GM19397 (cell line): ENCODE measurements around the gene TRIM71.
"Not testable (repeated sequence)": the region's sequence is repeated elsewhere in the genome, so short reads cannot be mapped to it uniquely, and the experiment has no call there.

Experiments
- ATAC-seq: cut with Tn5 transposase; IDR thresholded peaks from one replicate; pipeline ENCODE4 v1.9.1; 2021; ENCODE audit warnings: mild to moderate bottlenecking, moderate library complexity; ENCODE audit not compliant: unreplicated experiment

TRIM71 gene

DNA sequence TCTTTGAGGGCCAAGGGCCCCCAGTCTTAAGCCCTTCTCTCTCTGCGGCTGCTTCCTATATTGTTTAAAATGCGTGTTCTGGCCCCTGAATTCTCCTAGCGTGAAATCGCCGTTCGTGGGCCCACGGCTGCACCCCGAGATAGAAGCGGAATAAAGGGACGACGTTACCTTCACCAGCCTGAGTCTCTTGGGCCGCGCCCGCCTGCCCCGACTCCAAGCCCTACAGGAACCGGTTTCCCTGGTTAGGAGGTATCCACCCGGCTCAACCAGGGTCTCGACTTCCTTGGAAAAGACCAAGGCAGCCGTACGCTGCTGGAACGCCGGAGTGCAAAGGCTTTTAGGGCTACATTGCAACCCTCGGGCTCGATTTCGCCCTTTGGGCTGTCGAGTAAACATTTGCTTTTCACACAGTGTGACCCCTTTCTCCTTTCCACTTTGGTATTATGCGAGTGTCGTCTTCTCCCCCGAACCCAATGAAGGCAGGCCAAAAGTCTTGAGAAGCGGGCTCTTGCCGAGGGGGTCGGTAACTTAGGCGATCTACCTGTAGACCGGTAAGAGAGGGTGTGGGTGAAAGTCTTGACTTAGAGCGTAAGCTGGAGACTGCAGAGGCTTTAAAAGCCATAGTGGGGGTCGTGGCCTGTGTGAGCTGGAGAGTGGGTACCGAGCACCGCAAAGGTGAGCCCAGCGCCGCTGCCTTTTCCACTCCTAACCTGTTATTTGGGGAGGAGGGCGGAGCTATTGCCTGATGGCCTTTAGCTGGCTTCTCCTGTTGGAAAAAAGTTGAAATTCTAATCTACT, 2.0 kb downstream of the TRIM71 start:
- no peak for ATAC-seq

DNA sequence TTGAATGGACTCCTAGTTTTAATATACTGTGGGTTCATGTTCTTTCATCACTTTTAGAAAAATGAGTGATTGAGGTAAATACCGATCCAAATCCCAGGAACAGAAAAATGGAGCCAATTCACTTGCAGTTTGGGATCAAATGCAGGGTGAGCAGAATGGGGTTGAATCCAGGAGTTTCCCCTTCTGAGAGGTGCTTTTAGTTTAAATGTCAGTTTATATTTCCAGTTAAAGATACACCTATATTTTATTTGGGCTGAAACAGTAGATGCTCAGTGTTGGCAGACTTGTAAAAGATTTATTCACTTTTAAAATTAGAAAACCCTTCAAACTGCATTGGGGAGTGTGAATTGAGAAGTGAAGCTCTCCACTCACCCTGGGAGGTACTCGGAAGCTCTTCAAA, 2.6 kb downstream of the TRIM71 start:
- no peak for ATAC-seq

DNA sequence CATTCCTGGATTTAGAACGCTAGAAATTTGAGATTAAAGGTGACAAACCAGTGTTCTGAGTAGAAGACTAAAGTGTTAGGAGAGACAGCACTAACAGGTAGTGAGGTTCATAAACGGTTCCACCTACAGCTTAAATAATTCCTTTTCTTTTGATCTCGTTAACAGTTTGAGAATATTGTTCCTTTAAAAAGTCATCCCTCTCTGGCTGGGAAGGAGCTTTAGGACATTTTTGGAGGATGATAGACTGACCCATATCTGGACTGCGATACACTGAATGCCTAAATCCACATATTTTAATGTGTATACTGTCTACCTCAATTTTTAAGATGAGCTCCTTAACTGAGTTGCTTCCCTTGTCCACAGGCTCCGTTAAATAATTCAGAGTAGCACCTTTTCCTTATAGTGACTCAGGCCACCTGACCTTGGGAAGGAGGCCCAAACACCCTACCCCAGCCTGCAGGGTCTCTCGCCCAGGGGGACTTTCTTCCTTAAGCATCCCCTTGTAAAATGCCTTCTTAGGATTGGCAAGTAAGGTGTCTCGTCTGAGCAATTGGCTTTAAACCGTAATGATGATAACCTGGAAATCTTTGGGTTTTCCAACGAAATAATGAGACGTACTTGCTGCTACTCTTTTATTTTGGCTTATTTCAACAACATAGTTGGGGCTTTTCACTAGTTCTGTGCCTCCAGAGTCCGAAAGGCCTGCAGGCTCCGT, 3.3 kb downstream of the TRIM71 start:
- no peak for ATAC-seq

DNA sequence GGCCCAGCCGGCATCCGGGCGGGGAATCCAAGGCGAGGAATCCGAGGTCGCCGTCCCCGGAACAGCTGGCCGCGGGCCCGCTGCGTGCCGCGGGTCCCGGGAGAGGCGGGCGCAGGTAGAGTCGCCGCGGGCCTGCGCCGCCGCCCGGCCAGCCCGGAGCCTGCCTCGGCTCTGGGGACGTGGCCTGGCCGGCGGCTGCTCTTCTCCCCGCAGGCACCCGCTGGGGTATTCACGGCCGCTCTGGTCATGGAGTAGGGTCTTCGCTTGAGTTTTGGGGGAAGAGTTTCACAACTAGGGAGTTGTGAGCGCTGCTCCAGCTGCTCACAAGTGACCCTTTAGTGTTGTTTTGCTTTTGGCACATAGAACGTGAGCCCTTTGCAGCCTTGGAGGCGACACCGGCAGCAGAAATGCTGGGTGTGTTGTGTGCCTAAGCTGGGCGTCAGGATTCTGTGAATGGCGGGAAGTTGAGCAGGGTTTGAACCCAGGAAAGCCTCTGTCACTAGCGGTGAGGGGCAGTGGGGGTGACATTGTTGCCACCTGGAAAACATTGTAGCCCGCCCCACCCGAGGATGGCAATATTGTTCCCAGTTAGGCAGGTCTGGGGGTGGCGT, 4.0 kb downstream of the TRIM71 start:
- ATAC-seq: no peak

DNA sequence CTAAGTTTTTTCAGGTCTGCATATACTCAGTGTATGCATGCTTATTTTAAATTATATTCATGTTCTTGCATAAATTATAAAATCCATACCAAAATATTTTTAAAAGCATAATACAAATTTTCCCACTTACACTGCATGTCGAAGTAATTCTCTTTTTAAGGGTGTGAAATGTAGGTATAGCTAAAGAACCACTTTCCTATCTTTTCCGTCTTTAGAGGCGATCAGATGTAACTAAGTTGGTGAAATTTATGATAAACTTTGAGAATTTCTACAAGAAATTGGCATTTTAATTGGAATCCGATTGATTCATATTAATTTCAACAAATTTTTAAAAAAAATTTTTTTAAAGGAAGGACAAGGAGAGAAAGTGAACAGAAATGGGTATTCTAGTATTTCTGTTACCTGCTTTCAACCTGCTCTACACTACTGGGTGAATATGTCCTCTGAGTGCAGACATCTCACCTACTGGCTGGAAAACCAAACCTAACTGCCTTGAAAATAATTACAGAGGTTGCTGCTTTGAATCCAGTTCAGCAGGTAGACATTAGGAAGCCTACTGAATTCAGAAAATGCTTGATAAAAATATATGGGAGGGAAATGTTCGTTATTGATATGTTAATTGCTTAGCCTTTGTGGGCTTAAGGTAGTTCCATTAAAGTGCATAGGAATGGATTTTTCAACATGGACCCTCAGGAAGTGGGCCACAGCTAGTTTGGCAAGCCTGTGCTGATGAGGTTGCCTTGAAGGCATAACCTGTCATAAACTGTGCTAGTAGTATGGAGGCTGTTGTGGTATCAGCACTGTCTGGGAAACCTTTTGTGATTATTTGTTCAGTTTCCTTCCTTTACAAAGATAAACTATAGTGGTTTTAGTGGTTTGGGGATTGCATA, 5.1 kb downstream of the TRIM71 start:
- no peak for ATAC-seq

DNA sequence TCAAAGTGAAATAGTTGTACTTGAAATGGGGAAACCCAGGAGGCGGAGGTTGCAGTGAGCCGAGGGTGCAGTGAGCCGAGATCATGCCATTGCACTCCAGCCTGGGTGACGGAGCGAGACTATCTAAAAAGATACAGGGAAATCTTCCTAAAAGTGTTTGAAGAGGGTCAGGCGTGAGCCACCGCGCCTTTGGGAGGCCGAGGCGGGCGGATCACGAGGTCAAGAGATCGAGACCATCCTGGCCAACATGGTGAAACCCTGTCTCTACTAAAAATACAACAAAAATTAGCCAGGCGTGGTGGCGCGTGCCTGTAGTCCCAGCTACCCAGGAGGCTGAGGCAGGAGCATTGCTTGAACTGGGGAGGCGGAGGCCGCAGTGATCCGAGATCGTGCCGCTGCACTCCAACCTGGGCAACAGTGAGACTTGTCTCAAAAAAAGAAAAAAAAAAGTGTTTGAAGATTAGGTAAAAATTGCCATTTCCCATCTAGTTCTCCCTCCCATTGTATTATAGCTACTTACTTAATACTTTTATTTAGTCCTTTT, 5.9 kb downstream of the TRIM71 start:
- not testable (repeated sequence) for ATAC-seq

DNA sequence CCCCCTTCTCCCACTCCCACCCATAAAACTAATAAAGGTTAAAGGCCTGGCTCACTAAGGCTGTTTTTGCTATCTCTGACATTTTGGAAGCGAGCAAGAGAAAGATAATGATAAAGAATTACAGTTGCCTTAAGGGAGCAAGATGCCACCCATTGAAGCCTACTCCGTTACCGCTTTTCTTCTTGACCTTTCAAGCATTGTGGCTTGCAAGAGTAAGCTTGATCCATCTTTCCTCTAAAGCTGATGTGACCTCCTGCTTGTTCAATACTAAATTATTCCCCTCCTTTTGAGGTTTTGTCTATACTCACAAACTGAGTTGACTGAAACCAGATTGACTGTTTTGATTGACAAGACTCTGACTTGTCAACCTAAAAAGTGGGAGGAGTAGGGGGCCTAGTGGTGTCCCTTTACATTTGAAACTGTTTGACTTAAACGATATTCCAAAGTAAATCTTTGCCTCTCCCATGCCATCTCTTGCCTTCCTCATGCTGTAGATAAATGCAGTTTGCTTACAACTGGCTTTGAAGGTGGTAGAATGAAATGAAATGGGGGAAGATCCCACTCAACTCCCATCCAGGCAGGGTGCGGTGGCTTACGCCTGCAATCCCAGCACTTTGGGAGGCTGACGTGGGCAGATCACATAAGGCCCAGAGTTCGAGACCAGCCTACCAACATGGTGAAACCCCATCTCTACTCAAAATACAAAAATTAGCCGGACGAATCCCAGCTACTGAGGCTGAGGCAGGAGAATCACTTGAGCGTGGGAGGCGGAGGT, 8.0 kb downstream of the TRIM71 start:
- no peak for ATAC-seq

DNA sequence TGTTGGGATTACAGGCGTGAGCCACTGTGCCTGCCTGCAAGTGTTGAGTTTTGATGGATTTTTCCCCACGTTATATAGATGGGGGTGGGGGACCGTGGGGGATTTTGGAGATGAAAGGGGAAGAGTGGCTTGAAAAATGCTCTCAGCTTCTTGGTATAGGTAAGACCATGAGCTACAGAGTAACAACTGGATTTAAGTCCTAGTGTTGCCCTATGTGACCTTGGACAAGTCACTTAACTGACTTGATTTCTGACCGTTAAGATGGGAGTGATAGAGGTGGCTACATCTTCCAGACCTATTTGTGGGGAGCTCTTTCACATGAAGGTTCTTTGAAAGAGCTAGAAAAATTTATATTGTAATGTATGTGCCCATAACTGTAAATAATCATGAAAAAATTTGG, 13.3 kb downstream of the TRIM71 start:
- no peak for ATAC-seq

DNA sequence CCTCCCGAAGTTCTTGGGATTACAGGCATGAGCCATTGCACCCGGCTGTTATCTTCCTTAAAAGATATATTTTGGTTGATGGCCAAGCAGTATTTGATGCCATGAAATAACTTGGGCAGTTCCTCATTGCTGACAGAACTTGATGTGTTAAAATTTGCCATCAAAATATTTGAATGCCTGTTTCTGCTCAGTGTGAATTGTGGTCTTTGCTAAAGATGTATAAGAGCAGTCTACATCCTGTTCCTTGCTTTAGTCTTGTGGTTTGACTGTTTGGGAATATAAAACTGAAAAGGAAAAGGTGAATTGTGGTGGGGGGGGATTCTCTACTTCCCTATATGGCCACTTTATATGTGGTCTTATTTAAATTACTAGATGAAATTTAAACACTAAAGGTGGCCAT, 14.0 kb downstream of the TRIM71 start:
- no peak for ATAC-seq

DNA sequence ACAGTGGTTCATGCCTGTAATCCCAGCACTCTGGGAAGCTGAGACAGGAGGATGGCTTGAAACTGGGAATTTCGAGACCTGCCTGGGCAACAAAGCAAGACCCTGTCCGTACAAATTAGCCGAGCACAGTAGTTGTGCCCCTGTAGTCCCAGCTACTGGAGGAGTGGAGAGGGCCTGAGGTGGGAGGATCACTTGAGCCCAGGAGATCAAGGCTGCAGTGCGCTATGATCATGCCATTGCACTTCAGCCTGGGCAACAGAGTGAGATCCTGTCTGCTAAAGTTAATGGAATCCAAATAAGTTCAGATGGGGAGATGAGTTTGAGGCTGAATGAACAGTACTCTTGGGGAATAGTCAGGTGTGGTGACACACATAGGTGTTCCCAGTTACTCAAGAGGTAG, 14.4 kb downstream of the TRIM71 start:
- ATAC-seq: no peak

DNA sequence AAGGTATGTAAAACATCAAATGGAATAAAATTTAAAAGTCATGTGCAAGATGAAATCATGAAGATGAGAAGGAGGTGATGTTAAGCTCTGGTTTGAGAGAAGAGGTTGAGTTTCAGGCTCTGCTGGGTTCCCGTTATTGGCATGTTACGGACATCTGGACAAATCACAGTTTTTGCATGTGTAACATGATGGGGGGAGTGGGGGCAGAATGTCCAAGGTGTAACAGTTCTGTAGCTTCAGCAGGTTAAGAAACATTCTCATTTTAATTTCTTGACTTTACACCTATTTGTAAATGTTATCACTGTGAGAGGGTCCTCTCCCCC, 17.2 kb downstream of the TRIM71 start:
- ATAC-seq: no peak

DNA sequence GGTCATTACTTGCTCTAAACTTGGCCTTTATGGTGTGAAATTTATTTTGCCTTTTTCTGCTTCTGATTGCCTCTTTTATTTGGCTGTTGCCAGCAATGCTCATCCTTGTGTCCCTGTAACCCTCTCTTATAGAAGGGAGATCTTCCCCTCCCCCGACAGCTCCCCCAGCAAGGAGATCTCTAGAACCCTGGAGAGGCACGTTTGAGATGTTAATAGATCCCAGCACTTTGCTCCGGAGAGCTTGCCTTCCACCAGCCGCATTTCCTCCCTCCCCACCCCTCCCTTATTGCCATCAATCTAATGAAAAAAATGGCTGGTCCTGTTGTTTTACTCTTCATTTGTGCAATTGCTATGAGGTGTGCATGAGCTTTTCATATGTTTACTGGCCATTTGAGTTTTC, 18.2 kb downstream of the TRIM71 start:
- ATAC-seq: no peak

DNA sequence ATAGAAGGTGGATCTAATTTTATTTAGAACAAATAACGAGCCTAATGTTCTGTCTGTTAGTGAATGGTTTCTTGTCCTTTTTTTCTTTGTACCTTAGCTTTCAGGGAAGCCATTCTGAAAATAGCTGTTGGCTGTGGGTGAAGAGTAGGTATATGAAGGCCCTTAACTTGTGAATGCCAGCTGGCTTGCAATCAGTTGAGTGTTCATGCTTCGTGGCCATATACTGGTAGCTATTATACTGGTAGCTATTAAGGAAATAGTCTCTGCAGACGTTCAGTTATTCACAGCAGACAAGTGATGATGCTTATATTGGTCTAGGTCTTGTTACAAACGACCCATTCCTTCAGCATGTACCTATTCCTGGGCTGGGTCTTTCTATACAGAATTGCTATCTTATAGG, 18.8 kb downstream of the TRIM71 start:
- no peak for ATAC-seq

DNA sequence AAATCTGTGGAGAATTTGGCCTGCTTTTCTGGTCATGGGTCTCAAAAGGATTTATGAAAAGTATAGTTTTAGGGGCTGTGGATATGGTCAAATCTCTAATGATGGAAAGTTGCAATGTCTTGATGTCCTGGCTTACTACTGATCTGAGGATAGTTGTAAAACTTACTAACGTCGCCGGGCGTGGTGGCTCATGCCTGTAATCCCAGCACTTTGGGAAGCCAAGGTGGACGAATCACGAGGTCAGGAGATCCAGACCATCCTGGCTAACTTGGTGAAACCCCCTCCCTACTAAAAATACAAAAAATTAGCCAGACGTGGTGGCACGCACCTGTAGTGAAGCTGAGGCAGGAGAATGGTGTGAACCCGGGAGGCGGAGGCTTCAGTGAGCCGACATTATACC, 19.6 kb downstream of the TRIM71 start:
- ATAC-seq: no peak

DNA sequence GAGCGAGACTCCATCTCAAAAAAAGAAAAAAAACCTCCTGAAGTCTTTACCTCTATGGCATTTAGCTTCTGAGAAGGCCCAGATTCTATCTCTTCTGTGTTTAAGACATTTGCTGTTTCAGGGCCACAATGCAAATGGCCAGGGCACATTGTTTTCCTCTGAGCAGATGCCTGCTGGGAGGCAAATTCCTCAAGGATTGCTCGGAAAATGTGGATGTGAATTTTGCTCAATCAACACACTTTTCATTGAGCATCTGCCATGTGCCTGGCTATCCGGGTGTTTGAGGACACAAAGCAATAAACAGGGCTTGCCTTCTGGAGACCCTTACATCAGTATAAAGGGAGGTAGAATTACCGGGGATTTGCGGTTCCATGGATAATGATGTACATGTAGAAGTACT, 20.0 kb downstream of the TRIM71 start:
- ATAC-seq: no peak

DNA sequence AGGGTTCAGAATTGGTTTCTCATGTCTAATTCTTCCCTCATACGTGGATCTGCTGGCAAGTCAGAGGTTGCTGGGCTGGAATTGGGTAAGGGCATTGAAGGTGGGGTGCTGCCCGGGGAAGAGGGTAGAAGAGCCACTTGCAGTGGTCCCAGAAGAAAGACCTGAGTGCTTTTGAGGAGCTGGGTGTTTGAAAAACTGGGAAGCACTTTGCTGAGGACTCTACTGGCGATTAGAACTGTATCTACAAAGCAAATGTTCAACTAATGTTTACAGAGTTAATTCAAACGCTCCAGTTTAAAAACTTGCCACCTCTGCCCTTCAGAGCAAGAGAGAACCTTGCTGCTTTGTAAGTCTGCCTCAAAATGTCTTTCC, 21.9 kb downstream of the TRIM71 start:
- no peak for ATAC-seq

DNA sequence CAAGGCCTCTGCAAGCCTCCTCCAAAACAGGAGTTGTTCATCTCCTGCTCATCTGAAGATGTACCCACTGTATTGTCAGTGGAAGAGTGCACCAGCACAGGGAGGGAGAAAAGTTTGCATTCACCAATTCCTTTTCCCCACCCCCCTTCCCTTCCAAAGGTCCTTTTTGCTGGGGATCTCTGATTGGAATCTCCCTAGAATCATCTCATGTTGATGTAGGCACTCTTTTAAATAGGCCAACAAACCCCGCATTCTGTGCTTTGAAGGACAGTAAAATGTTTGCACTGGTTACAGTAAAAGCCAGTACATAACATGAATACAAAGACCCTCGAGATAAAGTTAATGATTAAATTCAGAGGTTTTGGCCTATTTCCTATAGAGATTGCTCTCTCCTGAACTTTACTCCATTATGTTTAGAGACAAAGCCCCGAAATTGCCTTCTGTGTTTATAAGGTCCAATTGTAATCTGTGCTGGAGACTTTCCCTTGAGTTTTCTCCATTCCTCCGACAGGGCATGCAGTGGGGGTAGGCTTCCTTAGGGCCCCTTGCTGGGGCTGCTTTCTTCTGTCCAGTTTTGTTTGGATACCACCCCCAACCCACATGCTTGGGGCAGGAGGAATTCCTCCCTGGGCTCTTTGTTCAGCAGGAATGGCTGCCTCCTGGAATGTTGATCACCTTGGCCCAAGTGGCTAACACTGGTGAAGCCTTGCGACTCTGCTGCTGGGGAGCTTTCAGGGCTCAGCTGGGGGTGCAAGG, 22.5 kb downstream of the TRIM71 start:
- no peak for ATAC-seq

DNA sequence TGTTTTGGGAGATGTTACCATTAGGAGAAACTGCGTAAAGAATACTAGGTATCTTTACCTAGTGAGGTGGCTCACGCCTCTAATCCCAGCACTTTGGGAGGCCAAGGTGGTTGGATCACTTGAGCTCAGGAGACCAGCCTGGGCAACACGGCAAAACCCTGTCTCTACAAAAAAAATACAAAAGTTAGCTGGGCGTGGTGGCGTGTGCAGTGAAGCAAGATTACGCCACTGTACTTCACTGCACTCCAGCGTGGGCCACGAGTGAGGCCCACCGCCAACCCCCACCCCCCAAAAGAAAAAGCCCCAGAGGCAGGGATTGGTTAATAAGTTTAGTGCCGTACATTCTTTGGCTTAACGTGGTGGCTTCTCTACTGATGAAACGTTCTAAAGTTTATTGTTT, 23.5 kb downstream of the TRIM71 start:
- no peak for ATAC-seq

DNA sequence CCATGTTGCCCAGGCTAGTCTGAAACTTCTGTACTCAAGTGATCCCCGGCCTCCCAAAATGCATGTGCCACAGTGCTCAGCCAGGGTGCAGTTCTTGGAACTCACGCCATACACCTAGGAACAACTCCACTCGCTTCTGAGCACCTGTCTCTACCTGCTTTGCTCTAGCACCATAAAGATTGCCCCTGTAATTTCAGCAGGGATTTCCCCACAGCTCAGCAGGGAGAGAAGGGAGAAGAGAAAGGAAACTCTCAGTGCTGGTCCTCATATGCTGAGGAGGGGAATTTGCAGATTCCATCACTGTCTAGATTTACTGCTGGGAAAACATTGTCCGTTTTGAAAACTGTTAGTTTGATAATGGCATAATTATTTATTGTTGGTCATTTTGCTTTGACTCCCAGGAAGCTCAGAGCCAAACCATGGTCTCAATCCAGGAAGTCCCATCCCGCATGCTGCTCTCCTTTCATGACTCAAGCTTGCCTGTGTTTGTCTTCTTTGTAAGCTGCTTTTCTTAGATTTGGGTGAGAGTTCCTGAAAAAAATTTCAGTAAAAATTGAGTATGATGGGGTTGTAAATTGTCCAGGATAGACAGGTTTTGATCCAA, 24.2 kb downstream of the TRIM71 start:
- ATAC-seq: no peak
